Panc1 (cell line): ENCODE data around the gene LRRC56.

Source experiments
- CTCF ChIP-seq: fragments of 450-650 bp; IDR thresholded peaks from 2 replicates; pipeline ENCODE4 v1.5.1; 2017; ENCODE audit warnings: mild to moderate bottlenecking
- POLR2AphosphoS5 ChIP-seq: IDR thresholded peaks from 2 replicates; pipeline ENCODE4 v1.6.1; 2012; ENCODE audit warnings: mild to moderate bottlenecking, low read depth, low read length, moderate library complexity
- REST ChIP-seq, 2 experiments: IDR thresholded peaks; 2 replicates each; pipeline ENCODE4 v1.6.1; 2011 to 2012; ENCODE audit warnings: low read depth in 2 of 2, control low read depth in 1 of 2, low read length in 1 of 2, mild to moderate bottlenecking in 1 of 2, moderate library complexity in 1 of 2; ENCODE audit not compliant: insufficient read depth in 1 of 2

- TF ChIP-seq CTCF (no peak), REST (IDR thresholded peaks at IDR 0.05; ENCODE audit: insufficient read depth in 1 of 2, low read depth in 2 of 2, low read length in 1 of 2) (no peak), POLR2AphosphoS5 (no peak)
Measured at GRCh38 chr11:533586-534395, 3.5 kb upstream of the LRRC56 start.
